Renal cortical epithelial cell (primary cell): ENCODE measurements around the gene STX17. TPM values are rescaled to one million over a fixed set of nuclear protein-coding genes. Genes with fewer than 3 reads are reported as not detected.
"Not testable (repeated sequence)": the region's sequence is repeated elsewhere in the genome, so short reads cannot be mapped to it uniquely, and the experiment has no call there.

Experiments
- DNase-seq: peaks from one replicate; pipeline ENCODE4 v3.0.0-alpha.2; 2011; ENCODE audit warnings: low read depth
- total RNA-seq: library from RNA; depleted of rRNA; stranded (reverse); fragments of >200 nt; gene quantifications from 2 replicates; pipeline ENCODE4 v1.2.3, GENCODE V29; 2014

STX17 gene
- total RNA-seq, 1 donor from 2014 or later, result 30.5 TPM

DNA sequence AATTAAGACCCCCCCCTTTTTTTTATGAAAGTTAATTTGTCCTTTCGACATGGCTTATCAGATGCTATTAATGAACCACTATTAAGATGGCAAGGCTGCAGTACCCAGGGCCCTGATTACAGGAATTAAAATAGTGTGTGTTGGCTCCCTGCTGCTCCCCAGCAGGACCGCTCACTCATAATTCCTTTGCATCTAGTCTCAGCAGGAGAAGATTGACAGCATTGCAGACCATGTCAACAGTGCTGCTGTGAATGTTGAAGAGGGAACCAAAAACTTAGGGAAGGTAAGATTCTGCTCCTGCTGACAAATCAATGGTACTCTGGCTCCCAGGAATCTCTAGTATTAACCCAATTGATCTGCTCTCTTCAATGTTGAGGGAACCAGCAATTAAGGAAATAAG is 61.0 kb downstream of the STX17 start:
- no peak for DNase-seq

- DNase-seq, result no peak
These were observed 64.0 kb downstream of the STX17 start for GRCh38 chr9:99970481-99970880.

GRCh38 chr9:99971410-99971809 is 65.0 kb downstream of the STX17 start:
- DNase-seq, result no peak

DNA sequence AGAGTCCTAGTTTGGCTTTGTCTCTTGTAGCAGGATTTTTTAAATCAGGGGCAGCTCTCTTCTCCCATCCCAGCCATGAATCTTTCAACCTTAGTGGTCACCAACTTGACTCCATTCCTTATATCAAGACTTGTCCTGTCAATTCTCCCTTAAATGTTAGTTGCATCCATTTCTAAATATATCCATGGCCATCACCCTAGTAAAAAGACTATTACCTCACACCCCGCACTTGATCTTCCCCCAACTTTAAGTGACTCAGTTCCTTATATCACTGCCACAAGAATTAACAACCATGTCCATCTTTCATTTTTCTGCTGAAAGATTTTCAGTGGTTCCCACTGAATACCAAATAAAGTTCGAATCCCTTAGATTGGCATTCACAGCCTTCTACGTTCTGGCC is 67.0 kb downstream of the STX17 start:
- no peak for DNase-seq

DNA sequence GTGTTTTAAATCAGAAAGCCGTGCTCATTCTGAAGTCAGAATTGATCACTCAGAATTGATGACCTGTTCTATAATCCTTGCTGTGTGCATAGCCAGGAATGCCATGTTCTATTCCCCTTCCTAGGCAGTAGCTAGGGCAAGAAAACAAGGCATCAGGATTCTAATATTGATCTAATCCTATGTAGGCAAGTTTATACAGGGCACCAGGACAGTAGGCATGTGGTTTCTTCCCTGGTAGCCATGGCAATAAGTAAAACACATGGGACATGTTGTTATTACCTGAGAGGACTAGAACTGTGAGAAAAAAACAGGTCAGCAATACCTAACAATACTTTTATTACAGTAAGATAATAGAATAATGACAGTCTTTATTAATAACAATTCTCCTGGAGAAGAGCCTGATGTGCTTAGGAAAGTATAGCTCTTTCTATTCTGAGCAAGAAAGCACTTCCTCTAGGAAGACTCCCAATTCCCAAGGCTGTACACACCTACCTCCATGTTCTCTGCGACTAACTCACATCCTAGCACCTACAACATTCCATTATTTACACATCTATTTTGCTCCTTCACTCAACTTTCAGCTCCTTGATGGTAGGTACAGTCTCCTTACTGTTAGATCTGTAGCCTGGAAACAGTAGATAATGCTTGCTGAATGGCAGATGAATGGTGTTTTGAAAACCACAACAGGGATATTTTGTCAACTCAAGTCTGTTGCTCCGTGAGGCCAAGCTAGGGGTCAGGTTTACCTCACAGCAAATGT is 70.8 kb downstream of the STX17 start:
- peak; percentile 34 for DNase-seq

DNA sequence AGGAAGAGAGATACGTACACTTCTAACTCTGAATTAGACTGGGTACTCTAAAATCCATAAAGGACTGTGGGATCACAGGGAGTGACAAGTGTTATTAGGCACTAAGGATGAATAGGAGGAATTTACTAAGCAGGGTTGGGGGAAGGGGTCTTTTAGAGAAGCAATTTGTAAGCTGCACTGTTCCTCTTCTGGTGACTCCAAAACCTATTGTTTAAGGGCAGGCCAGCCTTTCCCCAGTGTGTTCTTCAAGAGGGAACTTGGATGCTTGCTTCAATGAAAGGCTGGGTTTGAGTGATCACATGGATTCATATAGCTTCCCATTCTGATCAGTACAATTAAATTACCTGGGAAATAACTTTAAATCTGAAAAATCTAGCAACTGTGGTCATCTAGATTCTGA is 71.8 kb downstream of the STX17 start:
- DNase-seq, result no peak

DNA sequence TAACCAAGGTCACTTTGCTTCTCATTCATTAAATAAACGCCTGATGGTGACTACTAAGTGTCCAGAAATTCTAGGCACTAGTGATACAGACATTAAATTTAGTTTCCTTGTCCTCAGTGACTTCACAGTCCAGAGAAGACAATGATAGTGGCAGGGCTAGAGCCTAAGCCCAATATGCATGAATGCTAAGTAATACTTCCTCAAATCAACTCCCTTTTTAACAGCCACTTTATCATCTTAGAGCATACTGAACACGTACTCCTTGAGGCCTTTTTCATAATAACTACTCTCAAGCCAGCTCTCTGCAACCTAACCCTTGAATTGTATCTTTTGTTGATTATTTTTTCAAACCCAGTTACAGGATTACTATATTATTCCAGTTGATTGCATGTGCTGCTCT is 74.1 kb downstream of the STX17 start:
- DNase-seq, result no peak

DNA sequence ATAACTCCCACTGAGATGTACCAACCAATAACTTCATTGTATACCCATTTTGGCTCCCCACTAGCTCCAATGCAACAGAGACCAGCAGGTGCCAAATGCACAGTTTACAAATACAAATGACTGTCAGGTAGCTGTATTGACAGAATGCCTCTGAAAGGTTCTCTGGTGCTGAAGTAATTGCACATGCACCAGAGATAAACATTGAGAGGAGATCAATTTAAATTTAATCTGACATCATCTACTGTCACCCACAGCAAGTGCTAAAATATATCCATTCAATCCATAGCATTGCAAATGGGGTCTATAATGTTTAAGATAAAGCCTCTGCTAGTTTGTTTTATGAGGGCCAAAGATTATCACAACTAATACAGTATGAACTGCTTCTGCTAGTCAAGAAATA is 80.2 kb downstream of the STX17 start:
- no peak for DNase-seq

DNA sequence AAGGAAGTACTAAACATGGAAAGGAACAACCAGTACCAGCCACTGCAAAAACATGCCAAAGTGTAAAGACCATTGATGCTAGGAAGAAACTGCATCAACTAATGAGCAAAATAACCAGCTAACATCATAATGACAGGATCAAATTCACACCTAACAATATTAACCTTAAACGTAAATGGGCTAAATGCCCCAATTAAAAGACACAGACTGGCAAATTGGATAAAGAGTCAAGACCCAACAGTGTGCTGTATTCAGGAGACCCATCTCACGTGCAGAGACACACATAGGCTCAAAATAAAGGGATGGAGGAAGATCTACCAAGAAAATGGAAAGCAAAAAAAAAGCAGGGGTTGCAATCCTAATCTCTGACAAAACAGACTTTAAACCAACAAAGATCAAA is 84.1 kb downstream of the STX17 start:
- DNase-seq, result not testable (repeated sequence)

DNA sequence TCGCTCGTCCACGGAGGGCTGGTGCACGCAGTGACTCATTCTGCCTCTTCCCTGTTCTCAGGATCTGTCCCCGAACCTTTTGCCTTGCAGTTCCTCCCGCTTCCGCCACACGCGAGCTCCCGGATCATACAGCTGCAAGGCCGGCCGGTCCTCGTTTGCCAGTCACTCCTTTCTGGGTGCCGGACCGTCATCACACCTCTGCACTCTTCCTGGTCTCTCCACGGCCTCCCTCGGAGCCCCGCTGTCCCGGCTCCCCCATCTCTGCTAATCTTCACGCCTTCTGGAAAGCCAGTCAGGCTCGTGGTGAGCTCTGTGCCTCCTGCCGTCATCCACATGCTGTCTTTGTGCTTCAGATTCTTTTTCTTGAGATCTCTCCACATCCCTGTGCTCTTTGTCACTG is 91.8 kb downstream of the STX17 start:
- no peak for DNase-seq

DNA sequence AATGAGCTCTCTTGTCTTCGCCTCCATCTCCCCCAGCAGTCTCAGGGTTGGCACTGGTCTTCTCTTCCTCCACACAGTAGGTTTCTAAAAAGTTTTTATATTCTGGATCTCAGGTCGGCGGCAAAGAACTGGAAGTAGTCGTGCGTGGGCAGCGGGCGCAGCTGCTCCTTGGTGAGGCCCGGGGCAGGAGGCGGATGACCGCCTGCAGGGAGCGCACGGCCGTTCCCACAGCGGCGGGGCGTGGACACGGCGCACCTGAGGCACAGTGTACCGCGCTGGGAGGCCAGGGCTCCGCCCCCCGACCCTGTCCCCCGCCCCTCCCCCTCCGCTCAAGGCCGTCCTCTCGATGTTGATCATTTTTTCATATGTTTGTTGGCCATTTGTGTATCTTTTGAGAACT is 92.4 kb downstream of the STX17 start:
- DNase-seq, result no peak

- no peak for DNase-seq
These were observed 93.3 kb downstream of the STX17 start for GRCh38 chr9:99999797-100000196.

DNA sequence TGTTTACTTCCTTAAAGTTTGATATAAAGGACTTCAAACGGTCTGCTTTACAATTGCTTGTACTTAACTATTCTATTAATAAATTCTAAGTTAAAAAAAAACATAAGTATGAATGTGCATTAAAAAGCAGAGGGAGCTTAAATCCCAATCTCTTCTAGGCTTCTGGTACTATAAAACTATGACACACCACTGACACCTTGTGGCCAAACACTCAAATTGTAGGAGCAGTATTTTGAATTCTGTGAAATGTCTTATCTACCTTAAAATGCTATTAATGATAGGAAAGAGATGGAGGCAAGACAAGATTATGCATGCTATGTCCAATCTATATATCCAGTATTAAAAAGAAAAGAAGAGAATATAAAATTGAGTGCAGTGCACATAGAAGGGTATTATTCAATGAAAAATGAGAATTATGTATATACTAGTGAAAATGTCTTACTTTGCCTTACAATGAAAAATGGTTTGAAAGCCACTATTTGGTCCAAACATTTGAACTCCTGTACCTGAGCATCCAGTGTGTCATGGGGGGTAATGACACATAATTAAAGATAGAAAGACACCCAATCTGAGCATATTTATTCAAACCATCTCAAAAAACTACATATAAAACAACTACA is 104.7 kb downstream of the STX17 start:
- peak; percentile 52 for DNase-seq

GRCh38 chr9:100012279-100012678 is 105.8 kb downstream of the STX17 start:
- no peak for DNase-seq

DNA sequence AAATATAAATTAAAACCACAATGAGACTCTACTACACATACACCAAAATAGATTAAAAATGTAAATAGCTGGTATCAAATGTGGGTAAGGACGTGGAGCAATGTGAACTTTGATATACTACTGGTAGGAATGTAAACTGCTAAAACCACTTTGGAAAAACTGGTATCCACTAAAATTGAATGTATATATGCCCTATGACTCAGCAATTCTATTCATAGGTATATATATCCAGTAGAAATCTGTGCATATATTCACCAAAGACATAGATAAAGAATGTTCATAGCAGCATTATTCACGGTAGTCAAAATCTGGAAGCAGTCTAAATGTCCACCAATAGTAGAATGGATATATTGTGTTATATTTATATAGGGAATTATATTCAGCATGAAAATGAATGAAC is 107.1 kb downstream of the STX17 start:
- no peak for DNase-seq

DNA sequence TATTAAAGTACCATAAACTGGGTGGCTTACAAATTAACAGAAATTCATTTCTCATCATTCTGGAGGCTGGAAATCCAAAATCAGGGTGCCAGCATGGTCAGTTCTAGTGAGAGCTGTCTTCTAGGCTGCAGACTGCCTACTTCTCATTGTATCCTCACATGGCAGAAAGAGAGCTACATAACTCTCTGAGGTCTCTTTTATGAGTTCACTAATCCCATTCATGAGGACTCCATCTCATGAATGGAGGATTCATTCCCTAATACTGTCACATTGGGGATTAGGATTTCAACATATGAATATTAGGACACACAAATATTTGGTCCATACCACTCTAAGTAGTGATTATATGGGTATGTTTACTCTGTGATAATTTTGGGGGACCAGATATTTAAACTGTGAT is 108.4 kb downstream of the STX17 start:
- no peak for DNase-seq

GRCh38 chr9:100019541-100019940 is 113.1 kb downstream of the STX17 start:
- no peak for DNase-seq

Other genes starting within 250 kb of the STX17 start
- 0.15 and 0.35 TPM in 2 replicates for gene NR4A3, start 84.8 kb upstream of the STX17 start, total RNA-seq
- gene ERP44, start 192.3 kb downstream of the STX17 start, total RNA-seq, result 13.7 and 18.1 TPM in 2 replicates
- 21.4 and 45.6 TPM in 2 replicates for gene INVS, start 192.6 kb downstream of the STX17 start, total RNA-seq